Keratinocyte (primary cell): Measurements from ENCODE around the gene EPM2AIP1.

ENCODE experiments used
- CTCF ChIP-seq, 3 experiments: IDR thresholded peaks in 1 of 3; conservative IDR thresholded peaks in 1 of 3; optimal IDR thresholded peaks in 1 of 3; 2 replicates in 2 of 3; 3 replicates in 1 of 3; pipeline versions ENCODE3 to v1.5.1; 2011; ENCODE audit warnings: low read length in 3 of 3, mild to moderate bottlenecking in 3 of 3, moderate library complexity in 2 of 3, control low read depth in 1 of 3, inconsistent platforms in 1 of 3; ENCODE audit not compliant: insufficient read depth in 2 of 3; ENCODE audit errors: extremely low read depth in 1 of 3
- EZH2 ChIP-seq: IDR thresholded peaks from one replicate; pipeline ENCODE4 v1.6.1; 2012; ENCODE audit warnings: inconsistent platforms, mild to moderate bottlenecking, low read length, moderate library complexity

- TF ChIP-seq CTCF (optimal IDR thresholded peaks at IDR 0.05 in 1 of 3, IDR thresholded peaks at IDR 0.05 in 1 of 3, conservative IDR thresholded peaks at IDR 0.05 in 1 of 3; ENCODE audit: extremely low read depth in 1 of 3, insufficient read depth in 2 of 3, low read length in 3 of 3), result no peak
- TF ChIP-seq EZH2, result no peak
Observed at GRCh38 chr3:36945333-36945980, 47.5 kb downstream of the EPM2AIP1 start.
